Loucy (cell line): ENCODE measurements around the gene BARHL1.

Source experiments
- H2AFZ ChIP-seq: fragments of 200-600 bp; sonication (generic); 2 replicates; pipeline ENCODE4 v1.6.0; 2016; ENCODE audit warnings: antibody characterized with exemption, mild to moderate bottlenecking, low read length, moderate library complexity
- H3F3A ChIP-seq: fragments of 200-600 bp; 2 replicates; pipeline ENCODE4 v1.6.0; 2016; ENCODE audit warnings: antibody characterized with exemption, low read depth, mild to moderate bottlenecking
- H3K27me3 ChIP-seq: fragments of 200-600 bp; sonication (generic); 2 replicates; pipeline ENCODE4 v1.6.1; 2014; ENCODE audit warnings: low read length, mild to moderate bottlenecking; ENCODE audit not compliant: insufficient read depth, poor library complexity, severe bottlenecking
- H3K36me3 ChIP-seq: fragments of 200-600 bp; sonication (generic); 2 replicates; pipeline ENCODE4 v1.6.1; 2016; ENCODE audit warnings: low read length; ENCODE audit not compliant: insufficient read depth
- H3K4me1 ChIP-seq: fragments of 200-600 bp; sonication (generic); 2 replicates; pipeline ENCODE4 v1.5.1; 2014; ENCODE audit warnings: low read length, mild to moderate bottlenecking; ENCODE audit not compliant: insufficient read depth, poor library complexity, severe bottlenecking
- H3K4me2 ChIP-seq: fragments of 200-600 bp; sonication (generic); 2 replicates; pipeline ENCODE4 v1.6.0; 2014; ENCODE audit warnings: antibody characterized with exemption, low read length, low read depth, mild to moderate bottlenecking; ENCODE audit not compliant: poor library complexity, severe bottlenecking
- H3K4me3 ChIP-seq: fragments of 200-600 bp; sonication (generic); 2 replicates; pipeline ENCODE4 v1.5.1; 2014; ENCODE audit warnings: low read length, mild to moderate bottlenecking, mixed read lengths; ENCODE audit not compliant: poor library complexity, severe bottlenecking
- H3K79me2 ChIP-seq: fragments of 200-600 bp; sonication (generic); 2 replicates; pipeline ENCODE4 v1.6.1; 2014; ENCODE audit warnings: low read length; ENCODE audit not compliant: insufficient read depth
- H3K9ac ChIP-seq: fragments of 200-600 bp; sonication (generic); 2 replicates; pipeline ENCODE4 v1.6.0; 2014; ENCODE audit warnings: mild to moderate bottlenecking, low read depth, low read length, moderate library complexity; ENCODE audit not compliant: poor library complexity, severe bottlenecking
- H3K9me2 ChIP-seq: fragments of 200-600 bp; sonication (generic); replicated peaks from 2 replicates; pipeline ENCODE4 v1.6.1; 2016; ENCODE audit warnings: low read depth, low read length, mixed read lengths
- H3K9me3 ChIP-seq: fragments of 200-600 bp; sonication (generic); 2 replicates; pipeline ENCODE4 v1.6.1; 2014; ENCODE audit warnings: mild to moderate bottlenecking, antibody characterized with exemption, low read length, low read depth; ENCODE audit not compliant: insufficient read depth
- H4K20me1 ChIP-seq: fragments of 200-600 bp; sonication (generic); 2 replicates; pipeline ENCODE4 v1.6.0; 2014; ENCODE audit warnings: antibody characterized with exemption, low read length, mild to moderate bottlenecking; ENCODE audit not compliant: insufficient read depth, poor library complexity, severe bottlenecking
- EZH2phosphoT487 ChIP-seq: fragments of 200-600 bp; IDR thresholded peaks from 2 replicates; pipeline ENCODE4 v1.6.1; 2018; ENCODE audit warnings: antibody characterized with exemption, mild to moderate bottlenecking, moderate library complexity, borderline replicate concordance
- TF ChIP-seq, protein P1 (sequence below): fragments of 200-600 bp; sonication (generic); conservative IDR thresholded peaks from 2 replicates; pipeline ENCODE4 v1.5.1; 2014; ENCODE audit warnings: mild to moderate bottlenecking, antibody characterized with exemption, low read length

The BARHL1 gene

DNA sequence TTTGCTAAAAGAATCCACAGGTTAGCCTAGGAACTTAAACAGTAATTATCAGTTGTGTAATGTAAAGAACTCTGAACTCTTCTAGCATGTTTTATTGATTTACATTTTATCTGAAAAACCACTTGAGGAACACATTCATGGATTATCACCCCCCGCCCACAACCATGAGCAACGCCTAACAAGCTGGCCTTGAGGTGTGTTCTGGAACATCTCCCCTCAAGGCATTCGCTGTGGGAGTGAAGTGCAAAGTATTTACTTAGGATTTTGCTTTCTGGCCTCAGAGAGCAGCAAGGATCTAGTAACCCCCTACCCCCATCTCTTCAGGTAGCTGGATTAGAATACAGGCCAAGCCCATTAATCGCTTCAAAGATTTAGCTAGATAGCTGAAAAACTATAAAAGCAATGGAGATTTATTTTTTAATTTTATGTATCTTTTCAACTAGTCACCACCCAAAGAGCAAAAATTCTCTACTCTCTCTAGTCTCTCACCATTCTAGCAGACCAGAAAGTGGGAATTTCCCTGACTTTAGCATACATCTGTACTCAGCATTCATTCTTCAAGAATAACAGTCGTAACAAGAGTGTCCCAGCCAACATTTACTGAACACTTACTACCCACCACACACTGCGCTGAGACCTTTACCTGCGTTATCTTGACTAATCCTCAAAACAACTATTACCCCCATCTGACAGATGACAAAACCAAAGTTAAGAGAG lies 50.2 kb downstream of the BARHL1 start:
- no peak overlapping the region for H2AFZ ChIP-seq
- H3F3A ChIP-seq = no peaks in the 10 kb centered on the region
- no peaks in the 10 kb centered on the region for H3K27me3 ChIP-seq
- no peak for TF ChIP-seq EZH2phosphoT487
- TF ChIP-seq, protein P1, sequence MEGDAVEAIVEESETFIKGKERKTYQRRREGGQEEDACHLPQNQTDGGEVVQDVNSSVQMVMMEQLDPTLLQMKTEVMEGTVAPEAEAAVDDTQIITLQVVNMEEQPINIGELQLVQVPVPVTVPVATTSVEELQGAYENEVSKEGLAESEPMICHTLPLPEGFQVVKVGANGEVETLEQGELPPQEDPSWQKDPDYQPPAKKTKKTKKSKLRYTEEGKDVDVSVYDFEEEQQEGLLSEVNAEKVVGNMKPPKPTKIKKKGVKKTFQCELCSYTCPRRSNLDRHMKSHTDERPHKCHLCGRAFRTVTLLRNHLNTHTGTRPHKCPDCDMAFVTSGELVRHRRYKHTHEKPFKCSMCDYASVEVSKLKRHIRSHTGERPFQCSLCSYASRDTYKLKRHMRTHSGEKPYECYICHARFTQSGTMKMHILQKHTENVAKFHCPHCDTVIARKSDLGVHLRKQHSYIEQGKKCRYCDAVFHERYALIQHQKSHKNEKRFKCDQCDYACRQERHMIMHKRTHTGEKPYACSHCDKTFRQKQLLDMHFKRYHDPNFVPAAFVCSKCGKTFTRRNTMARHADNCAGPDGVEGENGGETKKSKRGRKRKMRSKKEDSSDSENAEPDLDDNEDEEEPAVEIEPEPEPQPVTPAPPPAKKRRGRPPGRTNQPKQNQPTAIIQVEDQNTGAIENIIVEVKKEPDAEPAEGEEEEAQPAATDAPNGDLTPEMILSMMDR = no peak
- H3K4me3 ChIP-seq = no peak overlapping the region
- no peaks in the 10 kb centered on the region for H4K20me1 ChIP-seq
- no peaks in the 10 kb centered on the region for H3K4me1 ChIP-seq
- H3K36me3 ChIP-seq = peaks cover 41% of the 10 kb centered on the region; the same call in 1 of the 2 replicates
- H3K9me2 ChIP-seq = no peaks in the 10 kb centered on the region
- H3K4me2 ChIP-seq = no peak overlapping the region
- no peak overlapping the region for H3K9ac ChIP-seq
- H3K9me3 ChIP-seq = no peaks in the 10 kb centered on the region
- H3K79me2 ChIP-seq = no peaks in the 10 kb centered on the region

DNA sequence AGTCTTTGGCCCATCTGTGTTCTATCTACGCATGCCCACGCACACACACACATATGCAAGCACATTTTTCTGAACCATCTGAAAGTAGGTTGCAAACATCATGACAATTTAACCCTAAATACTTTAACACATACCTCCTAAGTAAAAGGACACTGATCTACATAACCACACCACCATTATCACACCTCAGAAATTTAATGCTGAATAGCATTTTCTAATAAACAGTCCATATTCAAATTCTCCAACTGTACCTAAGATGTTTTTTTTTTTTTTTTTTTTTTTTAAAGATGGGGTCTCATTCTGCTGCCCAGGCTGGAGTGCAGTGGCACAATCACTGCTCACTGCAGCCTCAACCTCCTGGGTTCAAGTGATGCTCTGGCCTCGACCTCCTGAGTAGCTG lies 51.9 kb downstream of the BARHL1 start:
- H3K9ac ChIP-seq = no peak overlapping the region

GRCh38 chr9:132637351-132637750 lies 54.9 kb downstream of the BARHL1 start:
- no peaks in the 10 kb centered on the region for H3K9me3 ChIP-seq
- no peaks in the 10 kb centered on the region for H3K79me2 ChIP-seq
- H3K4me2 ChIP-seq = no peak overlapping the region
- no peak overlapping the region for H3K4me3 ChIP-seq
- no peaks in the 10 kb centered on the region for H3F3A ChIP-seq
- no peaks in the 10 kb centered on the region for H3K4me1 ChIP-seq
- H3K9ac ChIP-seq = no peak overlapping the region
- no peaks in the 10 kb centered on the region for H3K27me3 ChIP-seq
- H3K36me3 ChIP-seq = peaks cover 31% of the 10 kb centered on the region; the same call in 1 of the 2 replicates
- no peaks in the 10 kb centered on the region for H4K20me1 ChIP-seq
- TF ChIP-seq, protein P1 = no peak
- no peak for TF ChIP-seq EZH2phosphoT487
- no peak overlapping the region for H2AFZ ChIP-seq
- no peaks in the 10 kb centered on the region for H3K9me2 ChIP-seq

More for the DNA sequence above, 51.9 kb downstream of the BARHL1 start:
- Histone ChIP-seq H3K9me2 (no peaks in the 10 kb centered on the region), H3K27me3 (no peaks in the 10 kb centered on the region), H3K9me3 (no peaks in the 10 kb centered on the region), H4K20me1 (no peaks in the 10 kb centered on the region), H3K4me3 (no peak overlapping the region), H3K36me3 (peaks cover 36% of the 10 kb centered on the region; the same call in 1 of the 2 replicates), H3F3A (no peaks in the 10 kb centered on the region), H2AFZ (no peak overlapping the region), H3K4me1 (no peaks in the 10 kb centered on the region), H3K4me2 (no peak overlapping the region), H3K79me2 (no peaks in the 10 kb centered on the region)
- TF ChIP-seq EZH2phosphoT487 = no peak
- TF ChIP-seq, protein P1 = no peak
